Head of caudate nucleus (tissue), 42 donors: Measurements from ENCODE around the gene KCNIP4.

Source experiments
- DNase-seq, 42 donors: peaks; one replicate each; pipeline versions ENCODE4 v3.0.0 to v3.0.0-alpha.2; 2020 to 2021; ENCODE audit warnings: mixed read lengths in 7 of 42
- intact Hi-C: fragments of 100-400 bp; cut with DNase I; formaldehyde crosslinking; loops from one replicate; pipeline ENCODE4 v1.15.0; 2022

Gene KCNIP4

GRCh38 chr4:21655031-21655430 lies 293.5 kb downstream of the KCNIP4 start:
- intact Hi-C loops = no loop called here
- DNase-seq = no peak

- intact Hi-C loops = no loop called here
Measured at GRCh38 chr4:21652508-21653231, 295.9 kb downstream of the KCNIP4 start.

GRCh38 chr4:21649391-21650090 lies 299.0 kb downstream of the KCNIP4 start:
- intact Hi-C loops = no loop called here
- DNase-seq = no peak

More at GRCh38 chr4:21652508-21653231, 295.9 kb downstream of the KCNIP4 start:
- DNase-seq = no peak

GRCh38 chr4:21645776-21646175 lies 302.8 kb downstream of the KCNIP4 start:
- intact Hi-C loops = no loop called here
- no peak for DNase-seq

- intact Hi-C loops = no loop called here
- no peak for DNase-seq
Measured at GRCh38 chr4:21641696-21642095, 306.9 kb downstream of the KCNIP4 start.

GRCh38 chr4:21638171-21638725 lies 310.3 kb downstream of the KCNIP4 start:
- DNase-seq = no peak
- intact Hi-C loops = no loop called here

GRCh38 chr4:21628916-21629610 lies 319.5 kb downstream of the KCNIP4 start:
- intact Hi-C loops = no loop called here
- no peak for DNase-seq

- intact Hi-C loops = no loop called here
- no peak for DNase-seq
Measured at GRCh38 chr4:21628116-21628670, 320.4 kb downstream of the KCNIP4 start.

GRCh38 chr4:21625447-21625846 lies 323.1 kb downstream of the KCNIP4 start:
- DNase-seq = no peak
- intact Hi-C loops = no loop called here

- intact Hi-C loops = no loop called here
- DNase-seq = no peak
Measured at GRCh38 chr4:21605006-21605405, 343.6 kb downstream of the KCNIP4 start.

GRCh38 chr4:21596521-21596920 lies 352.1 kb downstream of the KCNIP4 start:
- peak in 5 of 42 donors; percentile 5 to 51 (median 17) for DNase-seq
- intact Hi-C loops = no loop called here

- intact Hi-C loops = no loop called here
- no peak for DNase-seq
Measured at GRCh38 chr4:21593671-21594001, 354.9 kb downstream of the KCNIP4 start.

- no peak for DNase-seq
- intact Hi-C loops = no loop called here
Measured at GRCh38 chr4:21592970-21593670, 355.5 kb downstream of the KCNIP4 start.

GRCh38 chr4:21577056-21577455 lies 371.5 kb downstream of the KCNIP4 start:
- intact Hi-C loops = no loop called here
- DNase-seq = no peak

- no peak for DNase-seq
- intact Hi-C loops = no loop called here
Measured at GRCh38 chr4:21571100-21571499, 377.5 kb downstream of the KCNIP4 start.

GRCh38 chr4:21569638-21570037 lies 378.9 kb downstream of the KCNIP4 start:
- intact Hi-C loops = no loop called here
- DNase-seq = no peak

GRCh38 chr4:21555083-21555482 lies 393.5 kb downstream of the KCNIP4 start:
- intact Hi-C loops = no loop called here

GRCh38 chr4:21554500-21554899 lies 394.1 kb downstream of the KCNIP4 start:
- intact Hi-C loops = no loop called here
- no peak for DNase-seq

More at GRCh38 chr4:21555083-21555482, 393.5 kb downstream of the KCNIP4 start:
- DNase-seq = no peak

GRCh38 chr4:21554066-21554465 lies 394.5 kb downstream of the KCNIP4 start:
- intact Hi-C loops = no loop called here
- no peak for DNase-seq
